AG04450 (cell line): ENCODE data around the gene SBK2. TPM values are rescaled to one million over a fixed set of nuclear protein-coding genes. Genes with fewer than 3 reads are reported as not detected.

Experiments
- CTCF ChIA-PET: fragments of 300-600, 350-600 bp; formaldehyde crosslinking; extraction: SDS; loops from one replicate; lab custom pipeline; 2022; ENCODE audit warnings: antibody characterized with exemption, inconsistent platforms; lab: Charles Lee
- POLR2A ChIA-PET: fragments of 350-600 bp; formaldehyde crosslinking; extraction: SDS; loops from one replicate; lab custom pipeline; 2021; ENCODE audit warnings: antibody characterized with exemption, inconsistent platforms; lab: Yijun Ruan, JAX
- DNase-seq: peaks from one replicate; pipeline ENCODE4 v3.0.0-alpha.2; 2011; ENCODE audit warnings: low read depth, low spot score
- H3K27ac ChIP-seq: one replicate; pipeline ENCODE4 v1.5.1; 2012; ENCODE audit warnings: low read depth, low read length, control low read depth
- H3K27me3 ChIP-seq: one replicate; pipeline ENCODE4 v1.6.0; 2012; ENCODE audit warnings: low read length; ENCODE audit not compliant: control insufficient read depth, insufficient read depth
- H3K4me3 ChIP-seq: 2 replicates; pipeline ENCODE4 v1.5.1; 2011; ENCODE audit warnings: mild to moderate bottlenecking, low read depth, low read length, control low read depth
- H3K9me3 ChIP-seq: 2 replicates; pipeline ENCODE4 v1.5.1; 2012; ENCODE audit warnings: low read length; ENCODE audit not compliant: control insufficient read depth, insufficient read depth
- CTCF ChIP-seq: IDR thresholded peaks from 2 replicates; pipeline ENCODE4 v1.5.1; 2011; ENCODE audit warnings: low read depth, low read length, control low read depth, inconsistent platforms
- polyA plus RNA-seq: library from polyadenylated mRNA; depleted of rRNA; stranded (reverse); fragments of >200 nt; gene quantifications from 2 replicates; pipeline ENCODE4 v1.2.3, GENCODE V29; 2011

The SBK2 gene
- polyA plus RNA-seq, 1 experiment: 0.10 TPM

- POLR2A ChIA-PET: interaction anchor here (3.1 kb wide), 1 partner anchor 17 kb away, joined by 10 read pairs; the partner anchor contains the start of genes FIZ1 and ZNF524
- Histone ChIP-seq H3K27me3 (no peaks in the 10 kb centered on the region), H3K9me3 (no peaks in the 10 kb centered on the region; the same call in 1 of the 2 replicates), H3K27ac (no peak overlapping the region), H3K4me3 (no peak overlapping the region)
- CTCF ChIA-PET: interaction anchor here (1.3 to 1.7 kb wide), 3 partner anchors 24 to 78 kb away, joined by 3 to 12 read pairs (median 5); partner anchors contain the start of gene ZNF865
- DNase-seq: no peak
- no peak for TF ChIP-seq CTCF
Observed at GRCh38 chr19:55581823-55582223, 44.9 kb upstream of the SBK2 start.

DNA sequence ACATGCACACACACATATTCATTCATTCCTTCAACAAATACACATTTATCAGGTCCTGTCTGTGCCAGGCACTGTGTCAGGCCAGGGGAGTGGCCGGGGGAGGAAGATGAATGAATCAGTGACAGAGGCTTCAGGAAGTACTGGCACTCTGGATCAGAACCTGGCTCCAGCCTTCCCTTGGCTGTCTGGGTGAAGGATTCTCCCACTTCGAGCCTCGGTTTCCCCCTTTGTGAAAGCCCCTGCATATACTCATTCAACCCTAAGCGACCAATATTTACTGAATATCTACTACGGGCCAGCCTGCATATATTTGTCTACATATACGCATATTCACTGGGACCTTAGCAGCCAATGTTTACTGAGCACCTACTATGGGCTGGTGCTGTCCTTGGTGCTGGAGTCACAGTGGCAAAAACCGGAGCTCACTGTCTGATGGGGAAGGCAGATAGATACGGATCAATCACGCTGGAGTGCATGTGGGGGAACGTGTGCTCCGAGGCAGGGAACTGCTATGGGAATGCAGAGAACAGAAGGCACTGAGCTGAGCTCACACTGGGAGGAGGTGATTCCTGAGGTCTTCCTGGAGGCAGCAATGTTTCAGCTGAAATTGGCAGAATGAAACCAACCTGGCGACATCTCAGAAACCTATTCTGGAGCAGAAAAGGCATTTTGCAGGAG, 44.4 kb upstream of the SBK2 start:
- Histone ChIP-seq H3K27ac (no peak overlapping the region), H3K9me3 (no peaks in the 10 kb centered on the region; the same call in 1 of the 2 replicates), H3K27me3 (no peaks in the 10 kb centered on the region), H3K4me3 (peak overlapping the region; percentile 96)
- TF ChIP-seq CTCF: no peak
- no peak for DNase-seq
- POLR2A ChIA-PET: interaction anchor here (1.0 to 3.1 kb wide), 3 partner anchors 18 to 76 kb away, joined by 3 to 10 read pairs (median 4); partner anchors contain the start of genes FIZ1 and ZNF524
- CTCF ChIA-PET: interaction anchor here (1.3 to 1.7 kb wide), 3 partner anchors 24 to 78 kb away, joined by 3 to 12 read pairs (median 5); partner anchors contain the start of gene ZNF865

GRCh38 chr19:55580628-55581144, 43.8 kb upstream of the SBK2 start, which contains the start of gene ZNF579:
Gene ZNF579, minus strand, starts transcription at chr19:55580848. Its CDS starts 1,209 bp downstream, at chr19:55579639.
- CTCF ChIA-PET: interaction anchor here (0.9 to 1.7 kb wide), 2 partner anchors 64 to 77 kb away, joined by 4 to 12 read pairs; no protein-coding TSS in a partner anchor
- peak within 1 kb of the TSS; percentile 96 for H3K4me3 ChIP-seq
- peak; percentile 78 for DNase-seq
- POLR2A ChIA-PET: interaction anchor here (0.5 to 3.1 kb wide), 5 partner anchors 19 to 1645 kb away, joined by 3 to 10 read pairs (median 4); partner anchors contain the start of genes FIZ1, SSC5D and ZNF524
- H3K27me3 ChIP-seq: no peaks in the 10 kb centered on the region
- TF ChIP-seq CTCF: no peak
- H3K9me3 ChIP-seq: no peaks in the 10 kb centered on the region; the same call in 1 of the 2 replicates
- H3K27ac ChIP-seq: peak within 1 kb of the TSS; percentile 73

DNA sequence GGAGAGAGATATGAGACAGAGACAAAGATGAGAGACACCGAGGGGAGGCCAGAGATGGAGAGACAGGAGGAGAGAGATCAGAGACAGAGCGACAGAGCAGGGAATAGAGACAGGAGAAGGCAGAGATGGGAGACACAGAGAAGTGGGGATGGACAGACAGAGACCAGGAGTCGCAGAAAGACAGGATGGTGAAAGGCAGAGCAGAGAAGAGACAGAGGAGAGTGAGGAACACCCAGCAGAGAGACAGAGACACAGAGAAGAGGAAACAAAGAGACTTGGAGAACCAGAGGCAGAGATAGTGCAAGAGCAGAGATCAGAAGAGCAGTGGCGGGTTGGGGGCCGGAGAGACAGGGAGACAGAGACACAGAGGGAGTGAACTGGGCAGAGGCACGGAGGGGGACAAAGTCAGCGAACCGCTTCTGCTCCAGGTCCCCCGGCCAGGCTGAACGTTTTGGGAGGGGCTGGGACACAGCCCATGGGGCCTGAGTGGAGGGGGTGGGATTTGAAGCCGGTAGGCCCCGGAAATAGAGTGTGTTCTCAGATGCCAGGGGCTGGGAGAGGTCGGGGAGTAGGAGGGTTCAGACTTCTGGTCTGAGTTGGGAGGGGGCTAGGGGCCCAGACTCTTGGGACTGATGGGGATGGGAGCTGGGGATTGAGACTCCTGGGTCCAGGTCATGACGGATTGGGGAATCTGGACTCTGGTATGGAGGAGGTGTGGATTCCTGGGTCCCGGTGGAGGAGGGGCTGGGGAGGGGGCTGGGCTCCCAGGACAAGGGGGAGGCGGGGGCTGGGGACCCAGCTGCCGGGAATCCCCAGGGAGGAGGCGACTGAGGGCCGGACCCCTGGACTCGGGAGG, 43.1 kb upstream of the SBK2 start:
- POLR2A ChIA-PET: interaction anchor here (0.5 to 3.1 kb wide), 5 partner anchors 19 to 1644 kb away, joined by 3 to 10 read pairs (median 4); partner anchors contain the start of genes FIZ1, SSC5D and ZNF524
- no peak for DNase-seq

More for the DNA sequence above, 43.1 kb upstream of the SBK2 start:
- Histone ChIP-seq H3K4me3 (peak overlapping the region; percentile 96), H3K9me3 (no peaks in the 10 kb centered on the region; the same call in 1 of the 2 replicates), H3K27ac (peak overlapping the region; percentile 73), H3K27me3 (no peaks in the 10 kb centered on the region)
- CTCF ChIA-PET: interaction anchor here (0.9 kb wide), 1 partner anchor 76 kb away, joined by 4 read pairs; no protein-coding TSS in a partner anchor
- no peak for TF ChIP-seq CTCF
